Hematopoietic multipotent progenitor cell treated with erythropoietin and hydrocortisone succinate and interleukin-3 and kit ligand, for 17 days (in vitro differentiated cells): ENCODE measurements around the gene SMIM12.
"Not testable (repeated sequence)": the region's sequence is repeated elsewhere in the genome, so short reads cannot be mapped to it uniquely, and the experiment has no call there.

Source experiments
- DNase-seq: peaks from one replicate; pipeline ENCODE4 v3.0.0-alpha.2; 2015; ENCODE audit warnings: low spot score

The SMIM12 gene

GRCh38 chr1:34843392-34844251 lies 15.9 kb downstream of the SMIM12 start:
- DNase-seq: no peak

GRCh38 chr1:34842952-34843371 lies 16.6 kb downstream of the SMIM12 start:
- DNase-seq: no peak

- DNase-seq: no peak
These were observed 17.5 kb downstream of the SMIM12 start for GRCh38 chr1:34842073-34842472.

- no peak for DNase-seq
These were observed 19.1 kb downstream of the SMIM12 start for GRCh38 chr1:34840426-34840825.

GRCh38 chr1:34839526-34840305 lies 19.8 kb downstream of the SMIM12 start:
- DNase-seq: no peak

- DNase-seq: no peak
These were observed 25.8 kb downstream of the SMIM12 start for GRCh38 chr1:34833711-34834110.

GRCh38 chr1:34831721-34832246 lies 27.8 kb downstream of the SMIM12 start:
- DNase-seq: no peak

- no peak for DNase-seq
These were observed 30.3 kb downstream of the SMIM12 start for GRCh38 chr1:34829250-34829649.

- no peak for DNase-seq
These were observed 30.9 kb downstream of the SMIM12 start for GRCh38 chr1:34828611-34829010.

- no peak for DNase-seq
These were observed 32.1 kb downstream of the SMIM12 start for GRCh38 chr1:34827341-34827941.

GRCh38 chr1:34825455-34826091 lies 34.0 kb downstream of the SMIM12 start:
- DNase-seq: no peak

GRCh38 chr1:34824817-34825454 lies 34.6 kb downstream of the SMIM12 start:
- DNase-seq: no peak

GRCh38 chr1:34822202-34822601 lies 37.3 kb downstream of the SMIM12 start:
- DNase-seq: no peak

- DNase-seq: not testable (repeated sequence)
These were observed 40.7 kb downstream of the SMIM12 start for GRCh38 chr1:34818862-34819261.

GRCh38 chr1:34816778-34817177 lies 42.8 kb downstream of the SMIM12 start:
- no peak for DNase-seq

- DNase-seq: no peak
These were observed 43.2 kb downstream of the SMIM12 start for GRCh38 chr1:34816332-34816731.

- DNase-seq: not testable (repeated sequence)
These were observed 48.8 kb downstream of the SMIM12 start for GRCh38 chr1:34810781-34811180.

GRCh38 chr1:34808051-34808810 lies 51.3 kb downstream of the SMIM12 start:
- no peak for DNase-seq

- DNase-seq: no peak
These were observed 53.2 kb downstream of the SMIM12 start for GRCh38 chr1:34806396-34806795.

- DNase-seq: no peak
These were observed 55.8 kb downstream of the SMIM12 start for GRCh38 chr1:34803770-34804169.
